ENCODE results near the gene SCG5. TPM values are rescaled to one million over a fixed set of nuclear protein-coding genes. Genes with fewer than 3 reads are reported as not detected.

SCG5 gene
- total and polyA plus RNA-seq, 2 donors (not counting 1 experiment from before 2014, with no cell fraction given) = 0.18 TPM; not detected in 1

GRCh38 chr15:32718227-32718820 is 76.8 kb downstream of the SCG5 start:
- H3K4me2 ChIP-seq (replicated peaks; ENCODE audit: low read depth, low read length, poor library complexity, severe bottlenecking) = peak overlapping the region; percentile 65
- H3K27ac Mint-ChIP-seq = no peak overlapping the region
- no peaks in the 10 kb centered on the region for H3K79me2 ChIP-seq (ENCODE audit: control insufficient read depth, insufficient read depth, low read length)
- H3K27me3 Mint-ChIP-seq = peaks cover 45% of the 10 kb centered on the region
- TF ChIP-seq CTCF (IDR thresholded peaks at IDR 0.05) (no peak), EZH2 (IDR thresholded peaks at IDR 0.05; ENCODE audit: borderline replicate concordance, insufficient read depth, low read depth, low read length, poor library complexity, severe bottlenecking) (no peak)
- ChIA-PET CTCF (no interaction called here), POLR2A (no interaction called here)
- H3K27ac ChIP-seq (ENCODE audit: low read length in 2 of 2) = no peak overlapping the region
- peak overlapping the region; percentile 31 for H2AFZ ChIP-seq (ENCODE audit: insufficient read depth, low read depth, low read length, poor library complexity, severe bottlenecking)
- intact Hi-C loops (cut with micrococcal nuclease) = no loop called here
- ATAC-seq (ENCODE audit: low read depth) = no peak
- peak overlapping the region in 3 of 5 experiments; percentile 8 to 24 (median 15) for H3K4me3 ChIP-seq (ENCODE audit: control extremely low read depth in 1 of 5, extremely low read depth in 1 of 5, insufficient read depth in 1 of 5, low read depth in 2 of 5, low read length in 4 of 5)
- peaks cover 0 to 57% (median 40%) of the 10 kb centered on the region in 4 experiments for H3K27me3 ChIP-seq (replicated peaks in 1 of 4; ENCODE audit: control extremely low read depth in 1 of 4, control insufficient read depth in 3 of 4, insufficient read depth in 4 of 4, low read length in 3 of 4)
- H3K4me1 Mint-ChIP-seq = peaks cover 36% of the 10 kb centered on the region
- no peaks in the 10 kb centered on the region for H4K20me1 ChIP-seq (ENCODE audit: control insufficient read depth, insufficient read depth, low read length, poor library complexity, severe bottlenecking)
- peaks cover 0 to 16% (median 0%) of the 10 kb centered on the region in 3 donors for H3K9me3 ChIP-seq (ENCODE audit: control extremely low read depth in 1 of 3, control insufficient read depth in 2 of 3, insufficient read depth in 1 of 3, low read length in 2 of 3)
- peak; percentile 39 for DNase-seq
- WGBS (ENCODE audit: insufficient coverage) = 7% methylated on average over 60 of the region's 60 CpGs
- peaks cover 31 to 32% of the 10 kb centered on the region in 2 donors for H3K4me1 ChIP-seq (ENCODE audit: control insufficient read depth in 2 of 2, insufficient read depth in 2 of 2, low read length in 2 of 2)
- peak overlapping the region; percentile 37 for H3K4me3 Mint-ChIP-seq
- no peaks in the 10 kb centered on the region for H3K36me3 ChIP-seq (replicated peaks in 1 of 2; ENCODE audit: control extremely low read depth in 1 of 2, control insufficient read depth in 1 of 2, extremely low read depth in 1 of 2, insufficient read depth in 2 of 2, low read length in 1 of 2)
- H3K9me3 Mint-ChIP-seq (ENCODE audit: insufficient read depth) = no peaks in the 10 kb centered on the region
- H3K9ac ChIP-seq (ENCODE audit: low read length) = peak overlapping the region; percentile 29
